K562 (cell line): ENCODE results near the gene HES4. TPM values are rescaled to one million over a fixed set of nuclear protein-coding genes. Genes with fewer than 3 reads are reported as not detected.

Experiments
- ARID1B ChIP-seq: fragments of 450-650 bp; IDR thresholded peaks from 2 replicates; pipeline ENCODE4 v1.6.1; 2016; ENCODE audit warnings: antibody characterized with exemption, mild to moderate bottlenecking, inconsistent platforms
- BRCA1 ChIP-seq, 2 experiments: fragments of 450-650 bp in 1 of 2; sonication (generic) in 1 of 2; formaldehyde crosslinking in 1 of 2; IDR thresholded peaks; 2 replicates each; pipeline versions ENCODE4 v1.5.0 to v1.6.1; 2017 to 2020; ENCODE audit warnings: mild to moderate bottlenecking in 1 of 2, missing genetic modification reagents in 1 of 2
- CEBPG ChIP-seq, 3 experiments: fragments of 200-800 bp in 1 of 3; sonication (Bioruptor generic) in 1 of 3; sonication (generic) in 1 of 3; formaldehyde crosslinking in 1 of 3; IDR thresholded peaks in 2 of 3; conservative IDR thresholded peaks in 1 of 3; 2 replicates each; pipeline versions ENCODE4 v1.6.1 to v1.8.0; 2016 to 2022; ENCODE audit warnings: missing compliant biosample characterization in 2 of 3, missing genetic modification characterization in 2 of 3, mild to moderate bottlenecking in 1 of 3, missing genetic modification reagents in 1 of 3
- CTBP1 ChIP-seq: fragments of 450-650 bp; IDR thresholded peaks from 2 replicates; pipeline ENCODE4 v1.6.1; 2016; ENCODE audit warnings: borderline replicate concordance
- ERF ChIP-seq: fragments of 450-650 bp; formaldehyde crosslinking; IDR thresholded peaks from 2 replicates; pipeline ENCODE4 v1.4.0; 2020; ENCODE audit warnings: mild to moderate bottlenecking, mixed read lengths
- FOXM1 ChIP-seq, 2 experiments: fragments of 450-650 bp in 1 of 2; sonication (generic) in 1 of 2; formaldehyde crosslinking in 1 of 2; IDR thresholded peaks; 2 replicates each; pipeline versions ENCODE4 v1.6.1 to v1.9.0; 2017 to 2022; ENCODE audit warnings: low read depth in 2 of 2, mild to moderate bottlenecking in 2 of 2, missing genetic modification reagents in 1 of 2, moderate library complexity in 1 of 2
- HDAC8 ChIP-seq: fragments of 450-650 bp; IDR thresholded peaks from 2 replicates; pipeline ENCODE4 v1.6.1; 2016; ENCODE audit warnings: mild to moderate bottlenecking, missing genetic modification characterization, moderate library complexity, missing compliant biosample characterization
- KAT7 ChIP-seq: sonication (generic); formaldehyde crosslinking; IDR thresholded peaks from 2 replicates; pipeline ENCODE4 v1.8.0; 2022; ENCODE audit warnings: missing genetic modification reagents, mild to moderate bottlenecking, borderline replicate concordance
- KDM2B ChIP-seq: fragments of 250-450 bp; sonication (Bioruptor Pico); IDR thresholded peaks from 2 replicates; pipeline ENCODE4 v1.8.0; 2021; ENCODE audit warnings: mild to moderate bottlenecking, moderate library complexity
- MTA2 ChIP-seq: fragments of 450-650 bp; IDR thresholded peaks from 2 replicates; pipeline ENCODE4 v1.6.1; 2016; ENCODE audit warnings: low read depth
- MYC ChIP-seq, 2 experiments: fragments of 250-450 bp in 1 of 2; sonication (Bioruptor Pico) in 1 of 2; IDR thresholded peaks; 2 replicates each; pipeline versions ENCODE4 v1.5.1 to v1.6.1; 2012 to 2021; ENCODE audit warnings: low read depth in 2 of 2, borderline replicate concordance in 1 of 2, improper control_type of control experiment in 1 of 2, low read length in 1 of 2, mild to moderate bottlenecking in 1 of 2, moderate library complexity in 1 of 2
- PHF20 ChIP-seq: fragments of 450-650 bp; IDR thresholded peaks from 2 replicates; pipeline ENCODE4 v1.6.1; 2018; ENCODE audit not compliant: partially characterized antibody
- RBBP5 ChIP-seq: fragments of 200-600 bp; sonication (generic); IDR thresholded peaks from 2 replicates; pipeline ENCODE4 v1.6.1; 2012; ENCODE audit warnings: borderline replicate concordance, mild to moderate bottlenecking, low read length, control low read depth, inconsistent platforms; ENCODE audit not compliant: insufficient read depth, poor library complexity, severe bottlenecking
- SAP30 ChIP-seq: fragments of 200-600 bp; sonication (generic); IDR thresholded peaks from 2 replicates; pipeline ENCODE4 v1.6.1; 2012; ENCODE audit warnings: borderline replicate concordance, low read depth, mild to moderate bottlenecking, moderate library complexity, low read length, control low read depth, inconsistent platforms; ENCODE audit not compliant: insufficient read depth, poor library complexity, severe bottlenecking
- TCF3 ChIP-seq: sonication (generic); formaldehyde crosslinking; IDR thresholded peaks from 2 replicates; pipeline ENCODE4 v1.4.0; 2020; ENCODE audit warnings: mild to moderate bottlenecking, missing genetic modification reagents
- WHSC1 ChIP-seq: IDR thresholded peaks from one replicate; pipeline ENCODE4 v1.6.1; 2012; ENCODE audit warnings: low read length, control low read depth, inconsistent platforms
- ZNF655 ChIP-seq: fragments of 250-450 bp; sonication (Bioruptor Pico); IDR thresholded peaks from 2 replicates; pipeline ENCODE4 v1.5.0; 2021
- ZNF79 ChIP-seq: fragments of 250-450 bp; sonication (Bioruptor Pico); IDR thresholded peaks from 2 replicates; pipeline ENCODE4 v1.4.0; 2020; ENCODE audit warnings: low read depth, mild to moderate bottlenecking, moderate library complexity
- polyA plus RNA-seq, 8 experiments: library from polyadenylated mRNA; depleted of rRNA in 4 of 8; stranded (reverse) in 5 of 8; unstranded in 3 of 8; fragments of >200 nt; fragmentation: Nextera tagmentation in 2 of 8; fragmentation: Illumina TruSeq in 1 of 8; extraction: Ambion mirVana in 2 of 8; extraction: Trizol in 1 of 8; gene quantifications; 2 replicates each; pipeline versions ENCODE4 v1.2.1 to v1.2.3, GENCODE V29; 2011 to 2014; ENCODE audit warnings: inconsistent platforms in 1 of 8, missing spikeins in 1 of 8
- total RNA-seq, 7 experiments: library from RNA; depleted of rRNA in 6 of 7; stranded (reverse); fragments of >200 nt in 6 of 7; fragmentation: Illumina TruSeq in 2 of 7; extraction: Trizol in 2 of 7; gene quantifications; 2 replicates each; pipeline versions ENCODE4 v1.2.1 to v1.2.3, GENCODE V29; 2011 to 2021; ENCODE audit warnings: low replicate concordance in 1 of 7
- TF ChIP-seq, protein P1 (sequence below): IDR thresholded peaks from 2 replicates; pipeline ENCODE4 v1.6.1; 2011; ENCODE audit not compliant: insufficient read length; ENCODE audit errors: extremely low read depth
- TF ChIP-seq, protein P2 (sequence below): fragments of 450-650 bp; IDR thresholded peaks from 2 replicates; pipeline ENCODE4 v1.7.1; 2018; ENCODE audit warnings: mild to moderate bottlenecking, low read depth; ENCODE audit not compliant: partially characterized antibody

Gene HES4
- total and polyA plus RNA-seq, 9 of the 15 experiments (the other 6 are each of a cell fraction or from before 2014, with no cell fraction given), result 0.21 to 43.7 (median 5.3) TPM; not detected in 2

DNA sequence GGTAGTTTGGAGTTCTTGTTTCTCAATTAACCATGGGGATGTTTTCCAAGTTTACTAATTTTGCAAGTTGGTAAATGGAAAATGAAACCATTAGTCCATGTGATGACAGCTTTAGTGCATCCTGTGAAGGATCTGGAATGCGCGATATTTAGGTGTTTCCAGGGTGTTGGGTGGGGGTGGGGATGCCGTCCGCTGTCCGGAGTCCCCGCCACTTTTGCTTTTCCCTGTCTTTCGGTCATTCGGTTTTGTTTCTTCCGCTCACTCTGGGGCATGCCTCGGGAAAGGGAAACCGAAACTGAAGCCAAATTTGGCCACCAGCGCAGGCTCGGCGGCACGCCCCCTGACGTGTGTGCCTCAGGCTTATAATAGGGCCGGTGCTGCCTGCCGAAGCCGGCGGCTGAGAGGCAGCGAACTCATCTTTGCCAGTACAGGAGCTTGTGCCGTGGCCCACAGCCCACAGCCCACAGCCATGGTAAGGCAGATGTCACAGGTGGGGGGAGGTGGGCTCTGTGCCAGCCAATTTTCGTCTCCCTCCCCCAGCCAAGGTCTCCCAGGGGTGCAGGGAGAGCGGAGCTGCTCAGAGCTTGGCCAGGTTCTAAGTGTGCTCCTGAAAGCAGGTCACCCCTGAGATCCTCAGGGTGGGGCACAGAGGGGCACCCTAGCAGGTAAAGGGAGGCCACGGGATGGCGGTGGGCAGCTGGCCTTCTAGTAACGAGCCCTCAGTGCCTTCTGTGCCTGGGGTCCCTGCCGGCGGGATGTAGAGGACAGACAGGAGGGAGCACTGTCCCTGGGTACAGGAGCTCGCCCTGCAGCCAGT is 13.4 kb upstream of the HES4 start, which contains the start of gene ISG15 (continued):
- TF ChIP-seq ARID1B, result peak; percentile 76
- TF ChIP-seq, protein P1, sequence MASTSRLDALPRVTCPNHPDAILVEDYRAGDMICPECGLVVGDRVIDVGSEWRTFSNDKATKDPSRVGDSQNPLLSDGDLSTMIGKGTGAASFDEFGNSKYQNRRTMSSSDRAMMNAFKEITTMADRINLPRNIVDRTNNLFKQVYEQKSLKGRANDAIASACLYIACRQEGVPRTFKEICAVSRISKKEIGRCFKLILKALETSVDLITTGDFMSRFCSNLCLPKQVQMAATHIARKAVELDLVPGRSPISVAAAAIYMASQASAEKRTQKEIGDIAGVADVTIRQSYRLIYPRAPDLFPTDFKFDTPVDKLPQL, result no peak
- TF ChIP-seq BRCA1 (IDR thresholded peaks at IDR 0.05), result no peak
- TF ChIP-seq BRCA1 (CRISPR knock-in tag; IDR thresholded peaks at IDR 0.05), result no peak
- peak; percentile 60 for TF ChIP-seq PHF20
- TF ChIP-seq SAP30, result peak; percentile 78
- no peak for TF ChIP-seq ZNF79
- no peak for TF ChIP-seq WHSC1
- peak; percentile 59; the same call in 1 of the 2 replicates for TF ChIP-seq KDM2B (CRISPR knock-in tag)
- TF ChIP-seq HDAC8 (tag), result no peak
- TF ChIP-seq RBBP5, result peak; percentile 79
- peak; percentile 85; the same call in 1 of the 2 replicates for TF ChIP-seq FOXM1 (IDR thresholded peaks at IDR 0.05; ENCODE audit: low read depth)
- no peak for TF ChIP-seq FOXM1 (CRISPR knock-in tag; IDR thresholded peaks at IDR 0.05; ENCODE audit: low read depth)
- 0 out of 2 replicates have a peak, but pooled peaks have one; percentile 74 for TF ChIP-seq ERF (CRISPR knock-in tag)
- TF ChIP-seq MTA2, result 0 out of 2 replicates have a peak, but pooled peaks have one; percentile 2
- TF ChIP-seq MYC (IDR thresholded peaks at IDR 0.05; ENCODE audit: low read depth, low read length), result peak; percentile 80
- no peak for TF ChIP-seq MYC (CRISPR knock-in tag; IDR thresholded peaks at IDR 0.05; ENCODE audit: borderline replicate concordance, low read depth)
- TF ChIP-seq CEBPG (CRISPR knock-in tag; IDR thresholded peaks at IDR 0.05), result peak; percentile 31; the same call in 1 of the 2 replicates
- no peak for TF ChIP-seq CEBPG (tag; conservative IDR thresholded peaks at IDR 0.05 in 1 of 2, IDR thresholded peaks at IDR 0.05 in 1 of 2)
- TF ChIP-seq, protein P2, sequence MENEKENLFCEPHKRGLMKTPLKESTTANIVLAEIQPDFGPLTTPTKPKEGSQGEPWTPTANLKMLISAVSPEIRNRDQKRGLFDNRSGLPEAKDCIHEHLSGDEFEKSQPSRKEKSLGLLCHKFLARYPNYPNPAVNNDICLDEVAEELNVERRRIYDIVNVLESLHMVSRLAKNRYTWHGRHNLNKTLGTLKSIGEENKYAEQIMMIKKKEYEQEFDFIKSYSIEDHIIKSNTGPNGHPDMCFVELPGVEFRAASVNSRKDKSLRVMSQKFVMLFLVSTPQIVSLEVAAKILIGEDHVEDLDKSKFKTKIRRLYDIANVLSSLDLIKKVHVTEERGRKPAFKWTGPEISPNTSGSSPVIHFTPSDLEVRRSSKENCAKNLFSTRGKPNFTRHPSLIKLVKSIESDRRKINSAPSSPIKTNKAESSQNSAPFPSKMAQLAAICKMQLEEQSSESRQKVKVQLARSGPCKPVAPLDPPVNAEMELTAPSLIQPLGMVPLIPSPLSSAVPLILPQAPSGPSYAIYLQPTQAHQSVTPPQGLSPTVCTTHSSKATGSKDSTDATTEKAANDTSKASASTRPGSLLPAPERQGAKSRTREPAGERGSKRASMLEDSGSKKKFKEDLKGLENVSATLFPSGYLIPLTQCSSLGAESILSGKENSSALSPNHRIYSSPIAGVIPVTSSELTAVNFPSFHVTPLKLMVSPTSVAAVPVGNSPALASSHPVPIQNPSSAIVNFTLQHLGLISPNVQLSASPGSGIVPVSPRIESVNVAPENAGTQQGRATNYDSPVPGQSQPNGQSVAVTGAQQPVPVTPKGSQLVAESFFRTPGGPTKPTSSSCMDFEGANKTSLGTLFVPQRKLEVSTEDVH, result peak; percentile 37
- TF ChIP-seq KAT7 (CRISPR knock-in tag), result peak; percentile 50; the same call in 1 of the 2 replicates
- no peak for TF ChIP-seq ZNF655 (CRISPR knock-in tag)
- TF ChIP-seq TCF3, result peak; percentile 27; the same call in 1 of the 2 replicates
- peak; percentile 66; the same call in 1 of the 2 replicates for TF ChIP-seq CTBP1
